K562 (cell line): ENCODE results near the gene SCN5A. TPM values are rescaled to one million over a fixed set of nuclear protein-coding genes. Genes with fewer than 3 reads are reported as not detected.
A peak's percentile ranks its signal among the peaks of the same experiment; 100 is the strongest.

Experiments
- ATAC-seq: fragments of 200-7000 bp; cut with Tn5 transposase; 3 replicates; pipeline ENCODE4 v1.9.1; 2020; ENCODE audit warnings: moderate library complexity
- BruUV-seq: library from RNA; stranded (reverse); fragments of 400-500 nt; replicated peaks from 2 replicates; lab custom pipeline; 2021; lab: Mats Ljungman, UMichigan
- CTCF ChIA-PET: fragments of 300-600 bp; formaldehyde crosslinking; extraction: SDS; loops from one replicate; lab custom pipeline; 2021; ENCODE audit warnings: low intra/inter-chr PET ratio; lab: Yijun Ruan, JAX
- POLR2A ChIA-PET: fragments of 300-600, 350-650 bp; sonication (Branson Sonifier 250); formaldehyde crosslinking; extraction: SDS; loops from one replicate; lab custom pipeline; 2021; ENCODE audit warnings: antibody characterized with exemption, inconsistent platforms; lab: Yijun Ruan, JAX
- DNase-seq, 4 experiments: peaks; one replicate each; pipeline versions ENCODE4 v3.0.0 to v3.0.0-alpha.2; 2011 to 2018; ENCODE audit warnings: low spot score in 3 of 4, mixed read lengths in 3 of 4; ENCODE audit errors: extremely low read depth in 1 of 4
- FAIRE-seq: peaks from 2 replicates; lab custom pipeline; 2011; peaks lifted over from hg19 to GRCh38; lab: Jason Lieb, UNC
- H2AFZ ChIP-seq: 2 replicates; pipeline ENCODE4 v1.6.0; 2011; ENCODE audit warnings: low read depth, low read length, control low read depth, inconsistent platforms
- H3K27ac ChIP-seq: fragments of 200-600 bp; 3 replicates; pipeline ENCODE4 v1.8.0; 2011; ENCODE audit warnings: low read depth, mild to moderate bottlenecking, control low read depth, inconsistent platforms, low read length, moderate library complexity, mixed read lengths; ENCODE audit errors: extremely low read depth
- H3K27me3 ChIP-seq, 2 experiments: fragments of 300-600 bp in 1 of 2; 2 replicates in 1 of 2; 3 replicates in 1 of 2; pipeline versions ENCODE4 v1.6.0 to v1.8.0; 2011; ENCODE audit warnings: inconsistent platforms in 2 of 2, low read length in 2 of 2, mild to moderate bottlenecking in 1 of 2, mixed read lengths in 1 of 2, moderate library complexity in 1 of 2; ENCODE audit not compliant: control insufficient read depth in 2 of 2, insufficient read depth in 2 of 2
- H3K36me3 ChIP-seq: fragments of 300-600 bp; 3 replicates; pipeline ENCODE4 v1.8.0; 2011; ENCODE audit warnings: mild to moderate bottlenecking, low read length, inconsistent platforms; ENCODE audit not compliant: control insufficient read depth, insufficient read depth
- H3K4me1 ChIP-seq, 2 experiments: fragments of 200-600 bp in 1 of 2; replicated peaks in 1 of 2; 2 replicates in 1 of 2; 3 replicates in 1 of 2; pipeline versions ENCODE4 v1.5.1 to v1.8.0; 2011; ENCODE audit warnings: inconsistent platforms in 2 of 2, low read length in 2 of 2, mild to moderate bottlenecking in 1 of 2, mixed read lengths in 1 of 2, moderate library complexity in 1 of 2; ENCODE audit not compliant: control insufficient read depth in 2 of 2, insufficient read depth in 2 of 2
- H3K4me2 ChIP-seq: 2 replicates; pipeline ENCODE4 v1.6.1; 2011; ENCODE audit warnings: low read length, control low read depth, inconsistent platforms, mixed read lengths; ENCODE audit not compliant: insufficient read depth
- H3K4me3 ChIP-seq: fragments of 200-600 bp; sonication (generic), shearing (Covaris generic); 2 replicates; pipeline ENCODE4 v1.5.1; 2016; ENCODE audit warnings: control low read depth, inconsistent platforms
- H3K79me2 ChIP-seq: fragments of 200-600 bp; 3 replicates; pipeline ENCODE4 v1.8.0; 2011; ENCODE audit warnings: low read length, inconsistent platforms; ENCODE audit not compliant: control insufficient read depth, insufficient read depth
- H3K9ac ChIP-seq, 2 experiments: 2 replicates each; pipeline versions ENCODE4 v1.6.0 to v1.6.1; 2011; ENCODE audit warnings: low read depth in 2 of 2, low read length in 2 of 2, control low read depth in 1 of 2, inconsistent platforms in 1 of 2, mild to moderate bottlenecking in 1 of 2, mixed read lengths in 1 of 2; ENCODE audit not compliant: insufficient read depth in 1 of 2
- H3K9me1 ChIP-seq: one replicate; pipeline ENCODE4 v1.6.0; 2011; ENCODE audit warnings: inconsistent platforms, mild to moderate bottlenecking, low read length, moderate library complexity; ENCODE audit not compliant: control insufficient read depth, insufficient read depth
- H3K9me3 ChIP-seq: replicated peaks from 2 replicates; pipeline ENCODE4 v1.5.1; 2011; ENCODE audit warnings: low read depth, low read length, inconsistent platforms; ENCODE audit not compliant: control insufficient read depth, insufficient read depth
- H4K20me1 ChIP-seq: replicated peaks from 2 replicates; pipeline ENCODE4 v1.6.1; 2011; ENCODE audit warnings: low read length, inconsistent platforms, mixed read lengths; ENCODE audit not compliant: control insufficient read depth, insufficient read depth
- BRCA1 ChIP-seq, 2 experiments: fragments of 450-650 bp in 1 of 2; sonication (generic) in 1 of 2; formaldehyde crosslinking in 1 of 2; IDR thresholded peaks; 2 replicates each; pipeline versions ENCODE4 v1.5.0 to v1.6.1; 2017 to 2020; ENCODE audit warnings: mild to moderate bottlenecking in 1 of 2, missing genetic modification reagents in 1 of 2
- CBFA2T2 ChIP-seq: fragments of 450-650 bp; conservative IDR thresholded peaks from 2 replicates; pipeline ENCODE4 v1.6.1; 2017; ENCODE audit warnings: mild to moderate bottlenecking
- HNRNPK ChIP-seq: fragments of 200-400 bp; formaldehyde crosslinking; IDR thresholded peaks from one replicate; pipeline ENCODE4 v1.6.1; 2018; ENCODE audit warnings: mild to moderate bottlenecking, low read depth, low read length; ENCODE audit not compliant: poor library complexity, severe bottlenecking
- KAT7 ChIP-seq: sonication (generic); formaldehyde crosslinking; IDR thresholded peaks from 2 replicates; pipeline ENCODE4 v1.8.0; 2022; ENCODE audit warnings: missing genetic modification reagents, mild to moderate bottlenecking, borderline replicate concordance
- MCM2 ChIP-seq: fragments of 450-650 bp; IDR thresholded peaks from 2 replicates; pipeline ENCODE4 v1.6.1; 2017; ENCODE audit warnings: low read depth, mild to moderate bottlenecking
- NFATC3 ChIP-seq: fragments of 450-650 bp; IDR thresholded peaks from 2 replicates; pipeline ENCODE4 v1.6.1; 2017; ENCODE audit warnings: mild to moderate bottlenecking
- NRF1 ChIP-seq, 2 experiments: fragments of 450-650 bp; IDR thresholded peaks in 1 of 2; conservative IDR thresholded peaks in 1 of 2; 2 replicates each; pipeline ENCODE4 v1.6.1; 2014; ENCODE audit warnings: mild to moderate bottlenecking in 2 of 2
- POLR3A ChIP-seq: IDR thresholded peaks from 2 replicates; pipeline ENCODE4 v1.6.1; 2011; ENCODE audit warnings: borderline replicate concordance, mild to moderate bottlenecking, moderate library complexity; ENCODE audit not compliant: insufficient read length, insufficient read depth; ENCODE audit errors: extremely low read depth
- RBM25 ChIP-seq: fragments of 200-400 bp; formaldehyde crosslinking; IDR thresholded peaks from 2 replicates; pipeline ENCODE4 v1.6.1; 2018; ENCODE audit warnings: low read length, low read depth, moderate library complexity; ENCODE audit not compliant: severe bottlenecking
- RBM34 ChIP-seq: fragments of 200-400 bp; formaldehyde crosslinking; IDR thresholded peaks from 2 replicates; pipeline ENCODE4 v1.6.1; 2018; ENCODE audit warnings: low read length, borderline replicate concordance; ENCODE audit not compliant: insufficient read depth
- ZFPM2 ChIP-seq: fragments of 250-450 bp; sonication (Bioruptor Pico); IDR thresholded peaks from 2 replicates; pipeline ENCODE4 v1.5.1; 2022; ENCODE audit warnings: mild to moderate bottlenecking
- ZKSCAN1 ChIP-seq: fragments of 150-350 bp; IDR thresholded peaks from 2 replicates; pipeline ENCODE4 v1.6.1; 2016; ENCODE audit warnings: low read depth, low read length
- WGBS: fragments of 100-300 bp; shearing (Covaris generic); methylation state at CpG from one replicate; pipeline ENCODE4 v1.1.6; 2016; ENCODE audit warnings: low coverage, mixed read lengths; ENCODE audit not compliant: insufficient coverage; ENCODE audit errors: missing lambda C conversion rate; 5-methylcytosine and 5-hydroxymethylcytosine counted together
- in situ Hi-C: fragments of 300-500 bp; cut with MboI; formaldehyde crosslinking; loops from 4 replicates; pipeline ENCODE4 v1.15.0; 2018; ENCODE audit warnings: inconsistent platforms, mixed read lengths
- intact Hi-C: fragments of 100-400 bp; cut with micrococcal nuclease; formaldehyde crosslinking; loops from 2 replicates; pipeline ENCODE4 v1.14.2; 2022
- polyA plus RNA-seq, 8 experiments: library from polyadenylated mRNA; depleted of rRNA in 4 of 8; stranded (reverse) in 5 of 8; unstranded in 3 of 8; fragments of >200 nt; fragmentation: Nextera tagmentation in 2 of 8; fragmentation: Illumina TruSeq in 1 of 8; extraction: Ambion mirVana in 2 of 8; extraction: Trizol in 1 of 8; gene quantifications; 2 replicates each; pipeline versions ENCODE4 v1.2.1 to v1.2.3, GENCODE V29; 2011 to 2014; ENCODE audit warnings: inconsistent platforms in 1 of 8, missing spikeins in 1 of 8
- total RNA-seq, 7 experiments: library from RNA; depleted of rRNA in 6 of 7; stranded (reverse); fragments of >200 nt in 6 of 7; fragmentation: Illumina TruSeq in 2 of 7; extraction: Trizol in 2 of 7; gene quantifications; 2 replicates each; pipeline versions ENCODE4 v1.2.1 to v1.2.3, GENCODE V29; 2011 to 2021; ENCODE audit warnings: low replicate concordance in 1 of 7
- TF ChIP-seq, protein P1 (sequence below): sonication (generic); formaldehyde crosslinking; IDR thresholded peaks from 2 replicates; pipeline ENCODE4 v1.8.0; 2022; ENCODE audit warnings: mild to moderate bottlenecking, missing genetic modification reagents
- TF ChIP-seq, protein P2 (sequence below): IDR thresholded peaks from 3 replicates; pipeline ENCODE4 v1.6.1; 2011; ENCODE audit warnings: borderline replicate concordance, mild to moderate bottlenecking, moderate library complexity; ENCODE audit not compliant: insufficient read length; ENCODE audit errors: extremely low read depth

SCN5A gene
- total and polyA plus RNA-seq, 9 of the 15 experiments (the other 6 are each of a cell fraction or from before 2014, with no cell fraction given) = 0.07 to 1.4 (median 0.21) TPM; not detected in 2

DNA sequence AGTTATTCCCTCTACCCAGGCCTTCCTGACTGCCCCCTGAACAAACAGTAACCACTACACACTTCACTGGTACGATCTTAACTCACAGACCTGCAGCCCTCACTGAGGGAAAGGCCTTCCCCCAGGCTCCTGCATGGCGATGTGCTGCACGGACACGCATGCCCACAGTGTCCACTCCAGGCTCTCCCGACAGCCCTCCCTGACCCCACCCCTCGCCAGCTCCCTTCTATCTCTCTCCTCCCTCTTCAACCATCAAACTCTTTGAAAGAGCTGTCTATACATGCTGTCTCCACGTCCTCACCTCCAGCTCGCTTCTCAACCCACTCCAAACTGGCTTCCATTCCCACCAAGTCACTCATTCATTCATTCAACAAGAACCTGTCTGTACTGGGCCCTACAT is 3.9 kb downstream of the SCN5A start (continued):
- TF ChIP-seq, protein P1, sequence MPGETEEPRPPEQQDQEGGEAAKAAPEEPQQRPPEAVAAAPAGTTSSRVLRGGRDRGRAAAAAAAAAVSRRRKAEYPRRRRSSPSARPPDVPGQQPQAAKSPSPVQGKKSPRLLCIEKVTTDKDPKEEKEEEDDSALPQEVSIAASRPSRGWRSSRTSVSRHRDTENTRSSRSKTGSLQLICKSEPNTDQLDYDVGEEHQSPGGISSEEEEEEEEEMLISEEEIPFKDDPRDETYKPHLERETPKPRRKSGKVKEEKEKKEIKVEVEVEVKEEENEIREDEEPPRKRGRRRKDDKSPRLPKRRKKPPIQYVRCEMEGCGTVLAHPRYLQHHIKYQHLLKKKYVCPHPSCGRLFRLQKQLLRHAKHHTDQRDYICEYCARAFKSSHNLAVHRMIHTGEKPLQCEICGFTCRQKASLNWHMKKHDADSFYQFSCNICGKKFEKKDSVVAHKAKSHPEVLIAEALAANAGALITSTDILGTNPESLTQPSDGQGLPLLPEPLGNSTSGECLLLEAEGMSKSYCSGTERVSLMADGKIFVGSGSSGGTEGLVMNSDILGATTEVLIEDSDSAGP (CRISPR knock-in tag) = no peak
- TF ChIP-seq NRF1 (conservative IDR thresholded peaks at IDR 0.05 in 1 of 2, IDR thresholded peaks at IDR 0.05 in 1 of 2) = peak in 1 of 2 experiments; percentile 33; a peak in 1 of 4 replicates
- TF ChIP-seq CBFA2T2 = no peak

DNA sequence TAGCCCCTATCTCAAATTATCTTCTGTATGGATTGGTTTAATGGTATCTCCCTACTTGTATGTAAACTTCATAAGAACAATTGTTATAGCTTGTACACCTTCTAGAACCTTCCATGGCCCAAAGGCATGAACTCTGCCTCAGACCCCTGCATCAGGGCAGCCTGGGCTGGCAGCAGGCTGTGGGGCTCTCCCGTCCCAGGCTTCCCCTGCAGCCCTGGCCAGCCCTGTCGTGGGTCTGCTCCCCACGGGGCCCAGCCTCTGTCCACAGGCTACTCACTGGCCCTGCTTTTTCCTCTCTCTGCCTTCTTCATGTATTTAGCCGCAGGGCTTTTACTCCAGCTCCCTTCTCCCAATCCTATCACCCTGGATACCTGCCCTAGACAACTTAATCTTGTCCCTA is 4.4 kb downstream of the SCN5A start:
- H3K27ac ChIP-seq = no peak overlapping the region
- H3K27me3 ChIP-seq = peaks cover 45 to 76% of the 10 kb centered on the region in 2 experiments; a peak in 4 of 5 replicates
- intact Hi-C loops = no loop called here
- no peak overlapping the region for H3K4me3 ChIP-seq
- DNase-seq (no peak), ATAC-seq (no peak), FAIRE-seq (no peak)
- no peaks in the 10 kb centered on the region for H3K9me3 ChIP-seq
- CTCF ChIA-PET = no interaction called here
- in situ Hi-C loops = loop anchor here (5.0 kb wide), 1 partner anchor 197 kb away; no protein-coding TSS in a partner anchor
- peaks cover 4 to 13% of the 10 kb centered on the region in 2 experiments for H3K4me1 ChIP-seq
- H3K9me1 ChIP-seq = no peaks in the 10 kb centered on the region
- H4K20me1 ChIP-seq = peaks cover 15% of the 10 kb centered on the region; the same call in 1 of the 2 replicates
- 2% methylated on average over 4 of the region's 4 CpGs for WGBS
- H3K36me3 ChIP-seq = no peaks in the 10 kb centered on the region
- no peaks in the 10 kb centered on the region for H3K79me2 ChIP-seq
- H2AFZ ChIP-seq = no peak overlapping the region
- no TSS peak for BruUV-seq
- no peak overlapping the region for H3K4me2 ChIP-seq
- no peak overlapping the region for H3K9ac ChIP-seq
- POLR2A ChIA-PET = interaction anchor here (0.5 kb wide), 1 partner anchor 514 kb away, joined by 3 read pairs; no protein-coding TSS in a partner anchor
- TF ChIP-seq RBM25 = no peak
- no peak for TF ChIP-seq ZKSCAN1
- no peak for TF ChIP-seq HNRNPK
- TF ChIP-seq, protein P2, sequence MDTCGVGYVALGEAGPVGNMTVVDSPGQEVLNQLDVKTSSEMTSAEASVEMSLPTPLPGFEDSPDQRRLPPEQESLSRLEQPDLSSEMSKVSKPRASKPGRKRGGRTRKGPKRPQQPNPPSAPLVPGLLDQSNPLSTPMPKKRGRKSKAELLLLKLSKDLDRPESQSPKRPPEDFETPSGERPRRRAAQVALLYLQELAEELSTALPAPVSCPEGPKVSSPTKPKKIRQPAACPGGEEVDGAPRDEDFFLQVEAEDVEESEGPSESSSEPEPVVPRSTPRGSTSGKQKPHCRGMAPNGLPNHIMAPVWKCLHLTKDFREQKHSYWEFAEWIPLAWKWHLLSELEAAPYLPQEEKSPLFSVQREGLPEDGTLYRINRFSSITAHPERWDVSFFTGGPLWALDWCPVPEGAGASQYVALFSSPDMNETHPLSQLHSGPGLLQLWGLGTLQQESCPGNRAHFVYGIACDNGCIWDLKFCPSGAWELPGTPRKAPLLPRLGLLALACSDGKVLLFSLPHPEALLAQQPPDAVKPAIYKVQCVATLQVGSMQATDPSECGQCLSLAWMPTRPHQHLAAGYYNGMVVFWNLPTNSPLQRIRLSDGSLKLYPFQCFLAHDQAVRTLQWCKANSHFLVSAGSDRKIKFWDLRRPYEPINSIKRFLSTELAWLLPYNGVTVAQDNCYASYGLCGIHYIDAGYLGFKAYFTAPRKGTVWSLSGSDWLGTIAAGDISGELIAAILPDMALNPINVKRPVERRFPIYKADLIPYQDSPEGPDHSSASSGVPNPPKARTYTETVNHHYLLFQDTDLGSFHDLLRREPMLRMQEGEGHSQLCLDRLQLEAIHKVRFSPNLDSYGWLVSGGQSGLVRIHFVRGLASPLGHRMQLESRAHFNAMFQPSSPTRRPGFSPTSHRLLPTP = no peak
- no peak for TF ChIP-seq RBM34
- TF ChIP-seq ZFPM2 (CRISPR knock-in tag) = no peak
- no peak for TF ChIP-seq POLR3A
- TF ChIP-seq BRCA1 (IDR thresholded peaks at IDR 0.05) = no peak
- no peak for TF ChIP-seq BRCA1 (CRISPR knock-in tag; IDR thresholded peaks at IDR 0.05)
- no peak for TF ChIP-seq NFATC3
- no peak for TF ChIP-seq MCM2
- no peak for TF ChIP-seq KAT7 (CRISPR knock-in tag)
